K562 (cell line): ENCODE data around the gene ACAP3. TPM values are rescaled to one million over a fixed set of nuclear protein-coding genes. Genes with fewer than 3 reads are reported as not detected.

Experiments
- ATAC-seq: fragments of 200-7000 bp; cut with Tn5 transposase; 3 replicates; pipeline ENCODE4 v1.9.1; 2020; ENCODE audit warnings: moderate library complexity
- BruUV-seq: library from RNA; stranded (reverse); fragments of 400-500 nt; replicated peaks from 2 replicates; lab custom pipeline; 2021; lab: Mats Ljungman, UMichigan
- CTCF ChIA-PET: fragments of 300-600 bp; formaldehyde crosslinking; extraction: SDS; loops from one replicate; lab custom pipeline; 2021; ENCODE audit warnings: low intra/inter-chr PET ratio; lab: Yijun Ruan, JAX
- POLR2A ChIA-PET: fragments of 300-600, 350-650 bp; sonication (Branson Sonifier 250); formaldehyde crosslinking; extraction: SDS; loops from one replicate; lab custom pipeline; 2021; ENCODE audit warnings: antibody characterized with exemption, inconsistent platforms; lab: Yijun Ruan, JAX
- DNase-seq, 4 experiments: peaks; one replicate each; pipeline versions ENCODE4 v3.0.0 to v3.0.0-alpha.2; 2011 to 2018; ENCODE audit warnings: low spot score in 3 of 4, mixed read lengths in 3 of 4; ENCODE audit errors: extremely low read depth in 1 of 4
- FAIRE-seq: peaks from 2 replicates; lab custom pipeline; 2011; peaks lifted over from hg19 to GRCh38; lab: Jason Lieb, UNC
- H2AFZ ChIP-seq: 2 replicates; pipeline ENCODE4 v1.6.0; 2011; ENCODE audit warnings: low read depth, low read length, control low read depth, inconsistent platforms
- H3K27ac ChIP-seq: fragments of 200-600 bp; 3 replicates; pipeline ENCODE4 v1.8.0; 2011; ENCODE audit warnings: low read depth, mild to moderate bottlenecking, control low read depth, inconsistent platforms, low read length, moderate library complexity, mixed read lengths; ENCODE audit errors: extremely low read depth
- H3K27me3 ChIP-seq, 2 experiments: fragments of 300-600 bp in 1 of 2; 2 replicates in 1 of 2; 3 replicates in 1 of 2; pipeline versions ENCODE4 v1.6.0 to v1.8.0; 2011; ENCODE audit warnings: inconsistent platforms in 2 of 2, low read length in 2 of 2, mild to moderate bottlenecking in 1 of 2, mixed read lengths in 1 of 2, moderate library complexity in 1 of 2; ENCODE audit not compliant: control insufficient read depth in 2 of 2, insufficient read depth in 2 of 2
- H3K36me3 ChIP-seq: fragments of 300-600 bp; 3 replicates; pipeline ENCODE4 v1.8.0; 2011; ENCODE audit warnings: mild to moderate bottlenecking, low read length, inconsistent platforms; ENCODE audit not compliant: control insufficient read depth, insufficient read depth
- H3K4me1 ChIP-seq, 2 experiments: fragments of 200-600 bp in 1 of 2; replicated peaks in 1 of 2; 2 replicates in 1 of 2; 3 replicates in 1 of 2; pipeline versions ENCODE4 v1.5.1 to v1.8.0; 2011; ENCODE audit warnings: inconsistent platforms in 2 of 2, low read length in 2 of 2, mild to moderate bottlenecking in 1 of 2, mixed read lengths in 1 of 2, moderate library complexity in 1 of 2; ENCODE audit not compliant: control insufficient read depth in 2 of 2, insufficient read depth in 2 of 2
- H3K4me2 ChIP-seq: 2 replicates; pipeline ENCODE4 v1.6.1; 2011; ENCODE audit warnings: low read length, control low read depth, inconsistent platforms, mixed read lengths; ENCODE audit not compliant: insufficient read depth
- H3K4me3 ChIP-seq: fragments of 200-600 bp; sonication (generic), shearing (Covaris generic); 2 replicates; pipeline ENCODE4 v1.5.1; 2016; ENCODE audit warnings: control low read depth, inconsistent platforms
- H3K79me2 ChIP-seq: fragments of 200-600 bp; 3 replicates; pipeline ENCODE4 v1.8.0; 2011; ENCODE audit warnings: low read length, inconsistent platforms; ENCODE audit not compliant: control insufficient read depth, insufficient read depth
- H3K9ac ChIP-seq, 2 experiments: 2 replicates each; pipeline versions ENCODE4 v1.6.0 to v1.6.1; 2011; ENCODE audit warnings: low read depth in 2 of 2, low read length in 2 of 2, control low read depth in 1 of 2, inconsistent platforms in 1 of 2, mild to moderate bottlenecking in 1 of 2, mixed read lengths in 1 of 2; ENCODE audit not compliant: insufficient read depth in 1 of 2
- H3K9me1 ChIP-seq: one replicate; pipeline ENCODE4 v1.6.0; 2011; ENCODE audit warnings: inconsistent platforms, mild to moderate bottlenecking, low read length, moderate library complexity; ENCODE audit not compliant: control insufficient read depth, insufficient read depth
- H3K9me3 ChIP-seq: replicated peaks from 2 replicates; pipeline ENCODE4 v1.5.1; 2011; ENCODE audit warnings: low read depth, low read length, inconsistent platforms; ENCODE audit not compliant: control insufficient read depth, insufficient read depth
- H4K20me1 ChIP-seq: replicated peaks from 2 replicates; pipeline ENCODE4 v1.6.1; 2011; ENCODE audit warnings: low read length, inconsistent platforms, mixed read lengths; ENCODE audit not compliant: control insufficient read depth, insufficient read depth
- BRF2 ChIP-seq: IDR thresholded peaks from 3 replicates; pipeline ENCODE4 v1.6.1; 2011; ENCODE audit warnings: borderline replicate concordance, mild to moderate bottlenecking; ENCODE audit not compliant: insufficient read length, insufficient read depth
- DPF2 ChIP-seq: fragments of 450-650 bp; IDR thresholded peaks from 2 replicates; pipeline ENCODE4 v1.6.1; 2016
- NEUROD1 ChIP-seq: fragments of 150-350 bp; IDR thresholded peaks from 2 replicates; pipeline ENCODE4 v1.6.1; 2014; ENCODE audit warnings: borderline replicate concordance, low read length, low read depth; ENCODE audit not compliant: partially characterized antibody
- NFATC3 ChIP-seq: fragments of 450-650 bp; IDR thresholded peaks from 2 replicates; pipeline ENCODE4 v1.6.1; 2017; ENCODE audit warnings: mild to moderate bottlenecking
- PREB ChIP-seq: sonication (generic); formaldehyde crosslinking; IDR thresholded peaks from 2 replicates; pipeline ENCODE4 v1.8.1; 2023; ENCODE audit warnings: mild to moderate bottlenecking, missing genetic modification reagents
- ZBTB1 ChIP-seq: sonication (generic); formaldehyde crosslinking; IDR thresholded peaks from 2 replicates; pipeline ENCODE4 v1.8.1; 2023; ENCODE audit warnings: missing genetic modification reagents, low read depth, mild to moderate bottlenecking, borderline replicate concordance
- ZMIZ1 ChIP-seq, 2 experiments: fragments of 150-350 bp in 1 of 2; IDR thresholded peaks; 2 replicates each; pipeline ENCODE4 v1.6.1; 2012 to 2016; ENCODE audit warnings: low read depth in 2 of 2, low read length in 2 of 2, mild to moderate bottlenecking in 1 of 2, moderate library complexity in 1 of 2
- ZZZ3 ChIP-seq: fragments of 450-650 bp; IDR thresholded peaks from 2 replicates; pipeline ENCODE4 v1.6.1; 2016; ENCODE audit warnings: antibody characterized with exemption, mild to moderate bottlenecking, moderate library complexity
- WGBS: fragments of 100-300 bp; shearing (Covaris generic); methylation state at CpG from one replicate; pipeline ENCODE4 v1.1.6; 2016; ENCODE audit warnings: low coverage, mixed read lengths; ENCODE audit not compliant: insufficient coverage; ENCODE audit errors: missing lambda C conversion rate; 5-methylcytosine and 5-hydroxymethylcytosine counted together
- in situ Hi-C: fragments of 300-500 bp; cut with MboI; formaldehyde crosslinking; loops from 4 replicates; pipeline ENCODE4 v1.15.0; 2018; ENCODE audit warnings: inconsistent platforms, mixed read lengths
- intact Hi-C: fragments of 100-400 bp; cut with micrococcal nuclease; formaldehyde crosslinking; loops from 2 replicates; pipeline ENCODE4 v1.14.2; 2022
- polyA plus RNA-seq, 8 experiments: library from polyadenylated mRNA; depleted of rRNA in 4 of 8; stranded (reverse) in 5 of 8; unstranded in 3 of 8; fragments of >200 nt; fragmentation: Nextera tagmentation in 2 of 8; fragmentation: Illumina TruSeq in 1 of 8; extraction: Ambion mirVana in 2 of 8; extraction: Trizol in 1 of 8; gene quantifications; 2 replicates each; pipeline versions ENCODE4 v1.2.1 to v1.2.3, GENCODE V29; 2011 to 2014; ENCODE audit warnings: inconsistent platforms in 1 of 8, missing spikeins in 1 of 8
- total RNA-seq, 7 experiments: library from RNA; depleted of rRNA in 6 of 7; stranded (reverse); fragments of >200 nt in 6 of 7; fragmentation: Illumina TruSeq in 2 of 7; extraction: Trizol in 2 of 7; gene quantifications; 2 replicates each; pipeline versions ENCODE4 v1.2.1 to v1.2.3, GENCODE V29; 2011 to 2021; ENCODE audit warnings: low replicate concordance in 1 of 7

The ACAP3 gene
- total and polyA plus RNA-seq, 9 of the 15 experiments (the other 6 are each of a cell fraction or from before 2014, with no cell fraction given), result 0.01 to 49.0 (median 12.0) TPM

GRCh38 chr1:1337793-1338147 lies 30.0 kb upstream of the ACAP3 start:
- peaks cover 3% of the 10 kb centered on the region for H3K9me1 ChIP-seq
- ChIA-PET POLR2A (interaction anchor here (0.6 to 1.7 kb wide), 6 partner anchors 8 to 276 kb away, joined by 3 to 7 read pairs (median 4); partner anchors contain the start of gene AURKAIP1), CTCF (no interaction called here)
- H3K27me3 ChIP-seq, result no peaks in the 10 kb centered on the region
- in situ Hi-C loops, result no loop called here
- 36% methylated on average over 5 of the region's 18 CpGs for WGBS
- H3K4me1 ChIP-seq, result peaks cover 0 to 86% of the 10 kb centered on the region in 2 experiments; a peak in 2 of 5 replicates
- H3K4me3 ChIP-seq, result no peak overlapping the region
- peaks cover 81% of the 10 kb centered on the region; the same call in 2 of the 3 replicates for H3K36me3 ChIP-seq
- peak; percentile 56 to 96 (median 94) for DNase-seq
- no peak overlapping the region for H3K4me2 ChIP-seq
- H3K27ac ChIP-seq, result no peak overlapping the region
- BruUV-seq, result no TSS peak
- H4K20me1 ChIP-seq, result peaks cover 26% of the 10 kb centered on the region; the same call in 1 of the 2 replicates
- peaks cover 2% of the 10 kb centered on the region; the same call in 1 of the 2 replicates for H3K9me3 ChIP-seq
- H3K79me2 ChIP-seq, result peaks cover 2% of the 10 kb centered on the region; the same call in 2 of the 3 replicates
- H3K9ac ChIP-seq, result no peak overlapping the region
- intact Hi-C loops, result no loop called here
- FAIRE-seq, result no peak
- H2AFZ ChIP-seq, result no peak overlapping the region
- peak; percentile 97 for ATAC-seq
- no peak for TF ChIP-seq NFATC3
- no peak for TF ChIP-seq NEUROD1
- no peak for TF ChIP-seq ZZZ3
- no peak for TF ChIP-seq BRF2
- TF ChIP-seq ZBTB1 (CRISPR knock-in tag), result 0 out of 2 replicates have a peak, but pooled peaks have one; percentile 27
- no peak for TF ChIP-seq ZMIZ1 (IDR thresholded peaks at IDR 0.05; ENCODE audit: low read depth in 2 of 2, low read length in 2 of 2)
- no peak for TF ChIP-seq DPF2
- TF ChIP-seq PREB, result no peak
- TF ChIP-seq, all 486 proteins: peak for 1
